ENCODE results near the gene MSMP. TPM values are rescaled to one million over a fixed set of nuclear protein-coding genes. Genes with fewer than 3 reads are reported as not detected.
A peak's percentile ranks its signal among the peaks of the same experiment; 100 is the strongest.

Gene MSMP
- total RNA-seq, 4 donors from 2014 or later: 1.3 TPM; not detected in 3

DNA sequence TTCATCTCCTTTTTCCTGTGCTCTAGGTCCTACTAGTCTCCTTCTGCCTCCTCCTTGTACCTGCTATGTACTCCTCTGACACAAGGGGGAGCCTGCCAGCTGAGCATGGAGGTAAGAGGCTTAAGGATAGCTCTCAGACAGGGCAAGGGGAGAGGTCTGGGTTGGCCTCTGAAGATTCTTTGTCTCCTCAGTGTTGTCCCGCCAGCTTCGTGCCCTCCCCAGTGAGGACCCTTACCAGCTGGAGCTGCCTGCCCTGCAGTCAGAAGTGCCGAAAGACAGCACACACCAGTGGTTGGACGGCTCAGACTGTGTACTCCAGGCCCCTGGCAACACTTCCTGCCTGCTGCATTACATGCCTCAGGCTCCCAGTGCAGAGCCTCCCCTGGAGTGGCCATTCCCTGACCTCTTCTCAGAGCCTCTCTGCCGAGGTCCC lies 17.9 kb downstream of the MSMP start:
- H3K4me1 ChIP-seq: peaks cover 17 to 42% (median 36%) of the 10 kb centered on the region in 4 donors
- H3K9me3 ChIP-seq: no peaks in the 10 kb centered on the region
- peak overlapping the region; percentile 46 to 99 (median 80) for H3K27ac ChIP-seq (replicated peaks in 1 of 4)
- H3K36me3 ChIP-seq: peaks cover 63 to 70% (median 69%) of the 10 kb centered on the region in 4 donors
- TF ChIP-seq EP300 (IDR thresholded peaks at IDR 0.05): no peak
- peak in 1 of 2 donors; percentile 45 for TF ChIP-seq POLR2AphosphoS5 (IDR thresholded peaks at IDR 0.05)
- peak; percentile 70 to 86 (median 73) for TF ChIP-seq CTCF (IDR thresholded peaks at IDR 0.05)
- TF ChIP-seq POLR2A (IDR thresholded peaks at IDR 0.05; ENCODE audit: low read depth): no peak
- DNase-seq (ENCODE audit: extremely low spot score): no peak
- H3K27me3 ChIP-seq: no peaks in the 10 kb centered on the region
- intact Hi-C loops (cut with DNase I): loop anchor here (5.0 kb wide), 1 partner anchor 129 kb away; the partner anchor contains the start of gene TESK1
- 0% methylated on average over 1 of the region's 5 CpGs for WGBS
- H3K4me3 ChIP-seq: no peak overlapping the region

GRCh38 chr9:35734096-35734495 lies 20.0 kb downstream of the MSMP start:
- intact Hi-C loops (cut with DNase I): no loop called here
- WGBS: 91% methylated on average over 3 of the region's 3 CpGs
- H3K4me3 ChIP-seq: no peak overlapping the region
- DNase-seq (ENCODE audit: extremely low spot score): no peak
- TF ChIP-seq POLR2AphosphoS5 (IDR thresholded peaks at IDR 0.05) (no peak), CTCF (IDR thresholded peaks at IDR 0.05) (no peak), POLR2A (IDR thresholded peaks at IDR 0.05; ENCODE audit: low read depth) (no peak), EP300 (IDR thresholded peaks at IDR 0.05) (no peak)
- peaks cover 42 to 49% (median 48%) of the 10 kb centered on the region in 4 donors for H3K36me3 ChIP-seq
- H3K4me1 ChIP-seq: peaks cover 38 to 63% (median 55%) of the 10 kb centered on the region in 4 donors
- H3K9me3 ChIP-seq: no peaks in the 10 kb centered on the region
- no peaks in the 10 kb centered on the region for H3K27me3 ChIP-seq
- peak overlapping the region; percentile 97 to 99 (median 99) for H3K27ac ChIP-seq (replicated peaks in 1 of 4)

GRCh38 chr9:35732800-35733541 lies 21.1 kb downstream of the MSMP start:
- intact Hi-C loops (cut with DNase I): no loop called here
- no peak for DNase-seq (ENCODE audit: extremely low spot score)
- H3K9me3 ChIP-seq: no peaks in the 10 kb centered on the region
- peak overlapping the region; percentile 97 to 99 (median 99) for H3K27ac ChIP-seq (replicated peaks in 1 of 4)
- 1% methylated on average over 10 of the region's 14 CpGs for WGBS
- peaks cover 30 to 38% (median 37%) of the 10 kb centered on the region in 4 donors for H3K36me3 ChIP-seq
- TF ChIP-seq POLR2A (IDR thresholded peaks at IDR 0.05; ENCODE audit: low read depth) (no peak), POLR2AphosphoS5 (IDR thresholded peaks at IDR 0.05) (no peak), CTCF (IDR thresholded peaks at IDR 0.05) (no peak), EP300 (IDR thresholded peaks at IDR 0.05) (no peak)
- peaks cover 49 to 74% (median 66%) of the 10 kb centered on the region in 4 donors for H3K4me1 ChIP-seq
- no peaks in the 10 kb centered on the region for H3K27me3 ChIP-seq
- H3K4me3 ChIP-seq: peak overlapping the region; percentile 81 to 96 (median 86)

- Histone ChIP-seq H3K36me3 (peaks cover 24 to 31% (median 30%) of the 10 kb centered on the region in 4 donors), H3K27me3 (no peaks in the 10 kb centered on the region), H3K9me3 (no peaks in the 10 kb centered on the region), H3K27ac (replicated peaks in 1 of 4) (peak within 1 kb of the TSS; percentile 97 to 99 (median 99)), H3K4me3 (peak within 1 kb of the TSS; percentile 81 to 96 (median 86)), H3K4me1 (peaks cover 56 to 78% (median 73%) of the 10 kb centered on the region in 4 donors)
- WGBS: under 1% methylated on average over 38 of the region's 49 CpGs
- intact Hi-C loops (cut with DNase I): no loop called here
- peak; percentile 99 for DNase-seq (ENCODE audit: extremely low spot score)
- peak in 1 of 2 donors; percentile 97 for TF ChIP-seq POLR2AphosphoS5 (IDR thresholded peaks at IDR 0.05)
- TF ChIP-seq EP300 (IDR thresholded peaks at IDR 0.05): peak; percentile 12
- TF ChIP-seq CTCF (IDR thresholded peaks at IDR 0.05): peak in 1 of 3 experiments; percentile 7
- TF ChIP-seq POLR2A (IDR thresholded peaks at IDR 0.05; ENCODE audit: low read depth): peak; percentile 53
These were observed 21.8 kb downstream of the MSMP start, which contains the start of the genes CREB3 and TLN1 for GRCh38 chr9:35732185-35732799. CREB3 (plus strand) TSS chr9:35732666; CDS start chr9:35732773, 107 bp downstream. TLN1 (minus strand) TSS chr9:35732195; CDS start chr9:35725694, 6,501 bp downstream.

Data from esophagus muscularis mucosa (tissue), 4 donors.